ENCODE measurements around the gene SDK1.
"Not testable (repeated sequence)": the region's sequence is repeated elsewhere in the genome, so short reads cannot be mapped to it uniquely, and the experiment has no call there.

SDK1 gene

GRCh38 chr7:3937146-3937545 lies 636.1 kb downstream of the SDK1 start:
- no peak for DNase-seq

DNA sequence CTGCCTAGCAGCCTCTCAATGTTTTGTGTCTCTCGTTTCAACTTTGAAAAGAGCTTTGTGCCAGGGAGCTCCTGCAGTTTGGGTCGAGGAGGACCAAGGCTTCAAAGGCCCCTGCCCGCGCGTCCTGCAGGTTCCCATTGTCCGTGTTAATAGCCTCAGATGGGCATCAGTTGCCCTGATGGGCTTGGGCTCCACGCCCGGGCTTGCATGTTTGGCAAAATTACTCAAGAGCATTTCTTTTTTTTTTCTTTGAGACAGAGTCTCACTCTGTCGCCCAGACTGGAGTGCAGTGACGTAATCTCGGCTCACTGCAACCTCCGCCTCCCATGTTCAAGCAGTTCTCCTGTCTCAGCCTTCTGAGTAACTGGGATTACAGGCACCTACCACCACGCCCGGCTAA lies 636.6 kb downstream of the SDK1 start:
- DNase-seq = no peak

DNA sequence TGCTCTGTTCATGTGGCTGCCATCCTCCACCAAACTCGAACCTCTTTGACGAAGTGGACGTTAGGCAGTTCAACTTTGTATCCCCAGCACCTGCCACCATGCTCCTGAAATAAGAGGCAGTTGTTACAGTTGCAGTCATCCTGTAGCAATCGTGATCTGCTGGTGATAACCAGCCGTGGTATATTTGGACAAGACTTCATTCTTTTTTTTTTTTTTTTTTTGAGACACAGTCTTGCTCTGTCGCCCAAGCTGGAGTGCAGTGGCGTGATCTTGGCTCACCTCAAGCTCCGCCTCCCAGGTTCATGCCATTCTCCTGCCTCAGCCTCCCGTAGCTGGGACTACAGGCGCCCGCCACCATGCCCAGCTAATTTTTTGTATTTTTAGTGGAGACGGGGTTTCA lies 640.7 kb downstream of the SDK1 start:
- DNase-seq = not testable (repeated sequence)

GRCh38 chr7:3942276-3942675 lies 641.2 kb downstream of the SDK1 start:
- no peak for DNase-seq

GRCh38 chr7:3942816-3943745 lies 642.0 kb downstream of the SDK1 start:
- DNase-seq = no peak

GRCh38 chr7:3943779-3944520 lies 642.9 kb downstream of the SDK1 start:
- DNase-seq = no peak

DNA sequence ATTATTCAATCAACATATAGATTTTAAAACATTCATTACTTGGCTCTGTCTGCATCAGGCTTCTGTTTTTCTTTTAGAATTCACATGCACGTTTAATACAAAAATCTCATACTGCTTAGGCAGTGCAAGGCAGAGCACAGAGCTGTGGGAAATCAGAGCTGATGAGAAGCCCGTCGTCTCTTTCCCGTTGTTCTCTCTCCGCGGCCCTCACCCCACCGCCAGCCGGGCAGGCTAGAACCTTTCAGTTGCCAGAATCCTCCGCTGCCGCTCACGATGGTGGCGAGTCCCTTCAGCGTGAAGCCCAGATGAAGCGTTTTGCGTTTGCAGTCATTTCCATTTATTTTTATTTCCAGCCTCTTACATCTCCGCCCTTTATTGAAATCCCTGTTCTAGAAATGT lies 648.2 kb downstream of the SDK1 start:
- DNase-seq = peak; percentile 47

DNA sequence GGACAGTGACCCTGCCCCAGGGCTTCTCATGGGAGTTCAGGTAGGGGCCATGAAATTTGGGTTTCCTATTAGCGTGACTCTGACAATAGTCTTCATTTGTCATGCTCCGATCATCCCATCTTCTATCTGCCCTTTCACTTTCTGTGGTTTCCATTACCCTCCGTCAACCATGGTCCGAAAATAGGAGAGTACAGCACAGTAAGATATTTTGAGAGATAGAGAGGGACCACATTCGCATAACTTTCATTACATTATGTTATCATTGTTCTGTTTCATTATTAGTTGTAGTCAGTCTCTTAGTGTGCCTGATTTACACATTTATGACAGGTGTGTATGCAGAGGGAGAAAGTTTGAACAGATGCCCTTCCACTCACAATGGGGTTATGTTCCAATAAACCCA lies 649.2 kb downstream of the SDK1 start:
- no peak for DNase-seq

DNA sequence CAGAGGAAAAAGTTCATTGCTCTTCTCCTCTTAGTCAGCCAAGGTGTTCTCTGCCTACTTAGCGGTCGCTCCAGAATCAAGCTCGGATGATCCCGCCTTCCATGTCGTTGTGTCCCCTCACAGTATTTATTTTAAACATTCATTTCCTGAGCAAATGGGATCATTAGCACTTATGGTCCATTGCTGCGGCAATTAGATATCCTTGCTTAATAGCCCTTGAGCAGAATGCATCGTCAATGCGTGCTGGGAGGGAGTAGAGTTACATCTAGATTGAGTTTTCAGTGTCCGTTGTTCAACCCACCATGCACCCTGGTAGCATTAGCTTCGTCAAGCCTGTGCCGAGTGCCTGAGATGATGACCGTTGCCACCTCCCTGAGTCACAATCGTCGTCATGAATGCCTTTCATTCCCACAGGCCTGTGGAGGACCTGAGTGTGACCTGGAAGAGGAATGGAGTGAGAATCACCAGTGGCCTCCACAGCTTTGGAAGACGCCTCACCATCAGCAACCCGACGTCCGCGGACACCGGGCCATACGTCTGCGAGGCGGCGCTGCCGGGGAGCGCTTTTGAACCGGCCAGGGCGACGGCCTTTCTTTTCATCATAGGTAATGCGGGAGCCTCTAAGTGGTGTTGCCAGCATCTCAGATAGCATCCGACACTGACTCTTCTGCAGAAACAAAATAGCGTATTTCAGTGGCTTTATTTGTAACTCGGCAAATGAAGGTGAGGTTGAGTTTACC lies 650.4 kb downstream of the SDK1 start:
- no peak for DNase-seq

GRCh38 chr7:3953133-3953532 lies 652.1 kb downstream of the SDK1 start:
- DNase-seq = no peak

- DNase-seq = no peak
Observed at GRCh38 chr7:3953946-3954345, 652.9 kb downstream of the SDK1 start.

GRCh38 chr7:3955026-3955425 lies 654.0 kb downstream of the SDK1 start:
- no peak for DNase-seq

DNA sequence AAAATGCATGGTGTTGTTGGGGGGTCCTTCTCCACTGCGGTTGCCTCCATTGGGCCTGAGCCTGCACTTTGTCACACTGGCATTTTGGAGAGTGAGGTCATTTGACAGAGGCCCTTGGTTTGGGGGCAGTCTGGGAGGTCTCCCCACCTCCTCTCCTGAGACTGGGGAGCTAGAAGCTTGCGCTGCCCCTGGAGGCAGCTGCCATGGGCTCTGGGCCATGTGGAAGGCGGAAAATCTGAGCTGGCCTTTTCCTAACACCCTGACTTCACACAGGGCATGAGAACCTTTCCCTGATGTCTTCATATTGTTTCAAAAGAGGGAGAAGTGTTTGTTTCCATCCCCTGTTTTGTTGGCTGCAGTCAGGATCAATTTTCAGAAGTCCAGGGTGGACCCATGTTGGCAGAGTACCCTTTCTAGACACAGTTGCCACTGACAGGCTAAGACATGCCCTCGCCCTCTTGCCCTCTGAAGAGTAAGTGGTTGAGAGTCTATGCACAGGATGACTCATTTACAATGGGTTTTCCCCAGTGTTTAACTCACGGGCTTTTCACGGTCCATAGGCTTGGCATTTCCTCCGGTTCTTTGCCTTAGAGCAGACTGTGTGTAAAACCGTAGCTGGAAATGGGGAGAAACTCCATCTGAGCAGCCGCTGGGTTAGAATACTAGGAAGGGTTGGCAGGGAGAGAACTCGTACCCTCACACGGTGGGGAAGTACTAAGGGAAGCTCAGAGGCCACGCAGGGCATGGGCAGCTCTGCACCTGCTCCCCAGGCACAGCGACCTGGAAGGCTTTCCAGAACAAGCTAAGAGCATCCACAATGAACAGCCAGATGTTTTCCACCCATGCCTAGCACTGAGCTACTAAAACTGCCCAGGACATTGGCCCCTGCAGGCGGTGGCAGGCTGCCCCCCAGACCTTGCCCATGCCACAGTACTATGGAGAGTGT lies 655.0 kb downstream of the SDK1 start:
- DNase-seq = no peak

- DNase-seq = no peak
Observed at GRCh38 chr7:3956949-3957348, 655.9 kb downstream of the SDK1 start.

DNA sequence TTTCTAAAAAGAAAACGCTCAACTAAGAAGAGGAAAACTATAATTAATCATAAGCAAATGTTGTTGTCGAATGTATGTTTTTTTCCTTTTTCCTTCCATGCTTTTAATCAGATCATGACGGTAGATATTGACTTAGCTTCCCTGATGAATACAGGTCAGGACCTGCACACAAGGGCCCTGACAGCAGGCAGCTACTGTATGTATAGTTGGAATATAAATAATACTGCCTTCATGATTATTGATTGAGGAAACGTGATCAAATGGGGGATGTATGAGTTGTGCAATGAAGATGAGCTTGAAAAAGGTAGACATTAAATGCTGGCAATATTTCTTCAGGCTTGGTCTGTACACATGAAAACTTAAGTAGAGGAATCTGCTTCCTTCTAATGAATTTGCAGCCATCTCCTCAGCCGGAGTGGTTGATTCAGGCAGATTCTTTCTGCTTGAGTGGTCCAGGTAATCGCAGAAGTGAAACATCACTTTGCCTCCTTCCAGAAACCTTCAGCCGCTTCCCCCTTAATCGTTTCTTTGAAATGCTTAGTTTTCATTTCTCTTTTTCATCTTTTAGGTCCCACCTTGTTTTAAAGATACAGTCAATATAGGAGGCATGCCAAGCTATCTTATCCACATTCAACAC lies 656.5 kb downstream of the SDK1 start:
- no peak for DNase-seq

DNA sequence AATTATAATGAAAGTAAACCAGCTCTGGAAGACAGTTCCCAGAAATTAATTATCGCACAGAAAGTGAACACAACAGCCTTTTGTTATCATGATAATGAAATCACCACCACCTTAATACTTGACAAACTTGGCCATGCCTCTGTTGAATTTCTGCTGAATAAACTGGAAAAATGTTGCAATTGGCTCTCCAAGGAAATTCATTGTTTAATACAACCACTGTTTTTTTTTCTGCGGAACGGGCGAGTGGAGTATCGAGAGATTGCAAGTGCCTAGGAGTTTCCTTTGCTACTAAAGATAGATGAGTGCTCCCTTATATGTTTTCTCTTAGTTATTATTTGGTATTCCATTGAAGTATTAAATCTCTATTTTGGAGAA lies 657.0 kb downstream of the SDK1 start:
- DNase-seq = no peak

GRCh38 chr7:3959364-3959763 lies 658.3 kb downstream of the SDK1 start:
- no peak for DNase-seq

DNA sequence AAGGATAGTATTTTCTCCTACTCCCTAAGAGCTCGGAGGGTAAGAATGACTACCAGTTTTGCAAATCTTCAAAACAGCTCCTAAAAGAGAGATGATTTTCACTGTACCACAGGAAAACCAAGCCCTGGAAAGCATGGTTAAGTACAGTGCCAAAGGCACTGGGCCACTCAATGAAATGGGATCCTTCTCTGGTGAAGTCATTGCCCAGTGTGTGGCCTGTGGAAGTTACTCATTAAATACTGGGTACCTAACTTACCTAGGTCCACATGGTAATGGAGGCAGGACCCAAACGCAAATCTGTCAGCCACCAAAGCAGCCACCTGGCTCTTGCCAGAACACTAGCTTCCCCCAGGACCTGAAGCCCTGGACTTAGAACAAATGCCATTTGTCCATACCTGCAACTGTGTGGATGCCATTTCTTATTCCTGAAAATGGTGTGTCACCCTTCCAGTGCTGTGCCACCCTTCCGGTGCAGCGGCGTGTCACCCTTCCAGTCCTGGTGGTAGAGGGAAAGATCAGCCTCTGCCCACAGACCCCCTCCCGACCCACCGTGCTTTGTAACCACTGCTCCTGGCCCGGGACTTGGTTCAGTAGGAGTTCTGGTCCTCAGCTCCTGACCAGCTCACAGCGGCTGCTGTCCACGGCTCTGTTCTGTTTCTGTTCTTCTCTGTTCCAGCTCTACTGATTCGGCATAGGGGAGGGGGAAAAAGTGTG lies 659.2 kb downstream of the SDK1 start:
- DNase-seq = no peak

- DNase-seq = no peak
Observed at GRCh38 chr7:3960942-3961341, 659.9 kb downstream of the SDK1 start.

- no peak for DNase-seq
Observed at GRCh38 chr7:3961857-3962503, 660.9 kb downstream of the SDK1 start.

- not testable (repeated sequence) for DNase-seq
Observed at GRCh38 chr7:3963768-3964167, 662.7 kb downstream of the SDK1 start.

All from retina (tissue), 1 donor.